HepG2 (cell line): ENCODE data around the gene G0S2. TPM values are rescaled to one million over a fixed set of nuclear protein-coding genes. Genes with fewer than 3 reads are reported as not detected.

Source experiments
- ATAC-seq: fragments of 200-7000 bp; cut with Tn5 transposase; 3 replicates; pipeline ENCODE4 v1.9.1; 2020; ENCODE audit warnings: mild to moderate bottlenecking, moderate library complexity
- BruUV-seq: library from RNA; stranded (reverse); fragments of 400-500 nt; replicated peaks from 2 replicates; lab custom pipeline; 2021; lab: Mats Ljungman, UMichigan
- CTCF ChIA-PET: fragments of 300-600 bp; formaldehyde crosslinking; extraction: SDS; loops from one replicate; lab custom pipeline; 2021; ENCODE audit warnings: low total read pairs, inconsistent platforms, low intra/inter-chr PET ratio; lab: Yijun Ruan, JAX
- POLR2A ChIA-PET: fragments of 350-600 bp; sonication (Branson Sonifier 250); formaldehyde crosslinking; loops from one replicate; lab custom pipeline; 2020; ENCODE audit warnings: antibody characterized with exemption, inconsistent platforms; lab: Yijun Ruan, JAX
- DNase-seq: peaks from one replicate; pipeline ENCODE4 v3.0.0-alpha.2; 2015; ENCODE audit warnings: low spot score
- FAIRE-seq: peaks from 3 replicates; lab custom pipeline; 2011; peaks lifted over from hg19 to GRCh38; lab: Jason Lieb, UNC
- H2AFZ ChIP-seq: one replicate; pipeline ENCODE4 v1.6.1; 2011; ENCODE audit warnings: low read length, inconsistent platforms
- H3K27ac ChIP-seq: fragments of 300-600 bp; 3 replicates; pipeline ENCODE4 v1.8.0; 2011; ENCODE audit warnings: mixed run types, mild to moderate bottlenecking, mixed read lengths, low read length, inconsistent platforms; ENCODE audit not compliant: insufficient read depth; ENCODE audit errors: extremely low read length
- H3K27me3 ChIP-seq, 2 experiments: fragments of 200-600 bp in 1 of 2; 2 replicates in 1 of 2; 3 replicates in 1 of 2; pipeline versions ENCODE4 v1.6.0 to v1.8.0; 2011; ENCODE audit warnings: low read length in 2 of 2, mild to moderate bottlenecking in 2 of 2, moderate library complexity in 2 of 2, inconsistent platforms in 1 of 2; ENCODE audit not compliant: insufficient read depth in 2 of 2, control insufficient read depth in 1 of 2
- H3K36me3 ChIP-seq, 2 experiments: fragments of 200-600 bp in 1 of 2; replicated peaks in 1 of 2; 2 replicates in 1 of 2; 3 replicates in 1 of 2; pipeline versions ENCODE4 v1.5.1 to v1.8.0; 2011; ENCODE audit warnings: low read length in 2 of 2, inconsistent platforms in 1 of 2; ENCODE audit not compliant: insufficient read depth in 2 of 2, control insufficient read depth in 1 of 2
- H3K4me1 ChIP-seq: 2 replicates; pipeline ENCODE4 v1.5.1; 2012; ENCODE audit warnings: low read length, inconsistent platforms; ENCODE audit not compliant: insufficient read depth
- H3K4me2 ChIP-seq: 2 replicates; pipeline ENCODE4 v1.6.0; 2011; ENCODE audit warnings: low read depth, low read length, inconsistent platforms
- H3K4me3 ChIP-seq, 3 experiments: fragments of 200-600 bp in 1 of 3; sonication (generic), shearing (Covaris generic) in 1 of 3; replicated peaks in 1 of 3; 2 replicates each; pipeline ENCODE4 v1.5.1; 2011 to 2016; ENCODE audit warnings: low read length in 3 of 3, inconsistent platforms in 2 of 3, low read depth in 2 of 3, mild to moderate bottlenecking in 2 of 3, control low read depth in 1 of 3, mixed read lengths in 1 of 3; ENCODE audit not compliant: insufficient read depth in 1 of 3
- H3K79me2 ChIP-seq: one replicate; pipeline ENCODE4 v1.6.1; 2011; ENCODE audit warnings: low read length, inconsistent platforms; ENCODE audit not compliant: insufficient read depth
- H3K9ac ChIP-seq: 2 replicates; pipeline ENCODE4 v1.6.0; 2011; ENCODE audit warnings: mild to moderate bottlenecking, low read depth, low read length, inconsistent platforms; ENCODE audit not compliant: insufficient read depth
- H3K9me3 ChIP-seq: 2 replicates; pipeline ENCODE4 v1.5.1; 2012; ENCODE audit warnings: mild to moderate bottlenecking, low read length
- H4K20me1 ChIP-seq: 2 replicates; pipeline ENCODE4 v1.6.0; 2011; ENCODE audit warnings: inconsistent platforms, mild to moderate bottlenecking, low read length, moderate library complexity; ENCODE audit not compliant: insufficient read depth
- ADNP ChIP-seq: sonication (generic); formaldehyde crosslinking; IDR thresholded peaks from 2 replicates; pipeline ENCODE4 v1.4.0; 2020; ENCODE audit warnings: missing genetic modification reagents
- ATRX ChIP-seq: sonication (generic); formaldehyde crosslinking; IDR thresholded peaks from 2 replicates; pipeline ENCODE4 v1.4.0; 2020; ENCODE audit warnings: missing genetic modification reagents, borderline replicate concordance
- CENPX ChIP-seq: sonication (generic); formaldehyde crosslinking; IDR thresholded peaks from 2 replicates; pipeline ENCODE4 v1.9.0; 2021; ENCODE audit warnings: mild to moderate bottlenecking, missing genetic modification reagents, moderate library complexity
- EEA1 ChIP-seq: sonication (generic); formaldehyde crosslinking; IDR thresholded peaks from 2 replicates; pipeline ENCODE4 v1.5.1; 2020; ENCODE audit warnings: mild to moderate bottlenecking, missing genetic modification reagents, borderline replicate concordance
- FOXJ3 ChIP-seq: sonication (generic); formaldehyde crosslinking; IDR thresholded peaks from 2 replicates; pipeline ENCODE4 v1.4.0; 2020; ENCODE audit warnings: missing genetic modification reagents, mild to moderate bottlenecking, borderline replicate concordance
- NFYC ChIP-seq: IDR thresholded peaks from 2 replicates; pipeline ENCODE4 v1.6.1; 2016; ENCODE audit warnings: missing genetic modification reagents, missing compliant biosample characterization
- NONO ChIP-seq, 2 experiments: fragments of 450-650 bp in 1 of 2; sonication (generic) in 1 of 2; formaldehyde crosslinking in 1 of 2; IDR thresholded peaks in 1 of 2; conservative IDR thresholded peaks in 1 of 2; 2 replicates each; pipeline versions ENCODE4 v1.6.1 to v1.8.0; 2017 to 2022; ENCODE audit warnings: mild to moderate bottlenecking in 1 of 2, missing genetic modification reagents in 1 of 2, moderate library complexity in 1 of 2
- PAWR ChIP-seq: sonication (generic); formaldehyde crosslinking; IDR thresholded peaks from 2 replicates; pipeline ENCODE4 v1.4.0; 2020; ENCODE audit warnings: missing genetic modification reagents, mild to moderate bottlenecking, borderline replicate concordance
- SETDB1 ChIP-seq: sonication (generic); formaldehyde crosslinking; IDR thresholded peaks from 2 replicates; pipeline ENCODE4 v1.5.1; 2020; ENCODE audit warnings: missing genetic modification reagents, mild to moderate bottlenecking, borderline replicate concordance
- SMC3 ChIP-seq: IDR thresholded peaks from 2 replicates; pipeline ENCODE4 v1.6.1; 2011; ENCODE audit warnings: low read length, improper control_type of control experiment
- SMYD3 ChIP-seq: sonication (generic); formaldehyde crosslinking; IDR thresholded peaks from 2 replicates; pipeline ENCODE4 v1.8.1; 2023; ENCODE audit warnings: mild to moderate bottlenecking, missing genetic modification reagents
- U2AF2 ChIP-seq: fragments of 200-400 bp; formaldehyde crosslinking; IDR thresholded peaks from 2 replicates; pipeline ENCODE4 v1.6.1; 2017; ENCODE audit warnings: low read depth, mild to moderate bottlenecking, low read length
- YEATS4 ChIP-seq: sonication (generic); formaldehyde crosslinking; IDR thresholded peaks from 2 replicates; pipeline ENCODE4 v1.4.0; 2020; ENCODE audit warnings: missing genetic modification reagents, borderline replicate concordance
- ZBTB38 ChIP-seq: sonication (generic); formaldehyde crosslinking; IDR thresholded peaks from 2 replicates; pipeline ENCODE4 v1.5.1; 2020; ENCODE audit warnings: mild to moderate bottlenecking, missing genetic modification reagents
- ZNF549 ChIP-seq: sonication (generic); formaldehyde crosslinking; IDR thresholded peaks from 2 replicates; pipeline ENCODE4 v1.5.0; 2020; ENCODE audit warnings: missing genetic modification reagents
- ZSCAN20 ChIP-seq: sonication (generic); formaldehyde crosslinking; IDR thresholded peaks from 2 replicates; pipeline ENCODE4 v1.4.0; 2020; ENCODE audit warnings: missing genetic modification reagents, mild to moderate bottlenecking, borderline replicate concordance
- WGBS: methylation state at CpG from one replicate; pipeline ENCODE4 v1.1.6; 2017; ENCODE audit warnings: low lambda C conversion rate; 5-methylcytosine and 5-hydroxymethylcytosine counted together
- in situ Hi-C: cut with HindIII; loops from 2 replicates; pipeline ENCODE4 v1.10.0; 2017; ENCODE audit warnings: low pct_unique_long_range_greater_than_20kb; ENCODE audit not compliant: extremely low pct_ligation_motif_present
- intact Hi-C: fragments of 100-400 bp; cut with micrococcal nuclease; formaldehyde crosslinking; loops from one replicate; pipeline ENCODE4 v1.10.0; 2022; ENCODE audit not compliant: unreplicated experiment
- polyA plus RNA-seq, 8 experiments: library from polyadenylated mRNA; depleted of rRNA in 3 of 8; stranded (reverse) in 7 of 8; unstranded in 1 of 8; fragments of >200 nt; fragmentation: Illumina TruSeq in 4 of 8; extraction: Trizol in 4 of 8; gene quantifications; 2 replicates each; pipeline versions ENCODE4 v1.2.1 to v1.2.3, GENCODE V29; 2011 to 2016; ENCODE audit warnings: low read depth in 4 of 8, missing spikeins in 1 of 8, mixed read lengths in 1 of 8; ENCODE audit not compliant: insufficient read depth in 1 of 8
- total RNA-seq, 5 experiments: library from RNA; depleted of rRNA; stranded (reverse); fragments of >200 nt; fragmentation: Illumina TruSeq; extraction: Trizol; gene quantifications; 2 replicates each; pipeline ENCODE4 v1.2.3, GENCODE V29; 2016; ENCODE audit warnings: low read depth in 1 of 5
- TF ChIP-seq, protein P1 (sequence below): sonication (generic); formaldehyde crosslinking; IDR thresholded peaks from 2 replicates; pipeline ENCODE4 v1.5.0; 2020; ENCODE audit warnings: missing genetic modification reagents
- TF ChIP-seq, protein P2 (sequence below): sonication (generic); formaldehyde crosslinking; IDR thresholded peaks from 2 replicates; pipeline ENCODE4 v1.8.0; 2022; ENCODE audit warnings: mild to moderate bottlenecking, missing genetic modification reagents, borderline replicate concordance

The G0S2 gene
- total and polyA plus RNA-seq, 2 of the 13 experiments (the other 11 are each of a cell fraction or from before 2014, with no cell fraction given) = not detected

DNA sequence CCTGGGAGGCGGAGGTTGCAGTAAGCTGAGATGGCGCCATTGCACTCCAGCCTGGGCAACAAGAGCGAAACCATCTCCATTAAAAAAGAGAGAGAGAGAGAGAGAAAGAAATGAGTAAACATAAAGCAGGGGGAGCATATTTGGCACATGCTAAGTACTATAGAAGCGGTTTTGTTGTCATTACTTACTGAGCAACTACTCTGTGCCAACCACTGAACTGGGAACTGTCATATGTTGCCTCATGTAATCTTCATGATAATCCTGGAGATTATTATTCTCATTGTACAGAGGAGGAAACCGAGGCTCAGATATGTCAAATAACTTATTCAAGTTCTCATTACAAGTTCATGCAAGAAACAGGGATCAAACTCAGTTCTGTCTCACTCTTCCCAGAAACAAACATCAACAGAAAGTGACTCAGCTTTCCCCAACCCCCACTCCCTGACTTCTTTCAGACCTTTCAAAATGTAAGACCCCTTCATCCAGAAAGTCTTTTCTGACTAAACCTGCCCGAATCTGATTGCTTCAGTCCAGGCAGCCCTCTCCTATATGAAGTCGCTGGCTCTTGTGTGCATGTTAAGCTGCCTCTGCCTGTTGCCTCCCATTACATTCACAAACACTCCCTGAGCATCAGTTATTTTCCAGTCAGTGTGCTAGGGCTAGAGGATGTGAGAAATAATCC is 46.5 kb upstream of the G0S2 start (continued):
- TF ChIP-seq PAWR (CRISPR knock-in tag) (no peak), NFYC (no peak), ADNP (CRISPR knock-in tag) (no peak), FOXJ3 (CRISPR knock-in tag) (no peak), CENPX (CRISPR knock-in tag) (no peak), SMC3 (no peak), ZSCAN20 (no peak)
- TF ChIP-seq, protein P1, sequence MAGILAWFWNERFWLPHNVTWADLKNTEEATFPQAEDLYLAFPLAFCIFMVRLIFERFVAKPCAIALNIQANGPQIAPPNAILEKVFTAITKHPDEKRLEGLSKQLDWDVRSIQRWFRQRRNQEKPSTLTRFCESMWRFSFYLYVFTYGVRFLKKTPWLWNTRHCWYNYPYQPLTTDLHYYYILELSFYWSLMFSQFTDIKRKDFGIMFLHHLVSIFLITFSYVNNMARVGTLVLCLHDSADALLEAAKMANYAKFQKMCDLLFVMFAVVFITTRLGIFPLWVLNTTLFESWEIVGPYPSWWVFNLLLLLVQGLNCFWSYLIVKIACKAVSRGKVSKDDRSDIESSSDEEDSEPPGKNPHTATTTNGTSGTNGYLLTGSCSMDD (CRISPR knock-in tag) = no peak

DNA sequence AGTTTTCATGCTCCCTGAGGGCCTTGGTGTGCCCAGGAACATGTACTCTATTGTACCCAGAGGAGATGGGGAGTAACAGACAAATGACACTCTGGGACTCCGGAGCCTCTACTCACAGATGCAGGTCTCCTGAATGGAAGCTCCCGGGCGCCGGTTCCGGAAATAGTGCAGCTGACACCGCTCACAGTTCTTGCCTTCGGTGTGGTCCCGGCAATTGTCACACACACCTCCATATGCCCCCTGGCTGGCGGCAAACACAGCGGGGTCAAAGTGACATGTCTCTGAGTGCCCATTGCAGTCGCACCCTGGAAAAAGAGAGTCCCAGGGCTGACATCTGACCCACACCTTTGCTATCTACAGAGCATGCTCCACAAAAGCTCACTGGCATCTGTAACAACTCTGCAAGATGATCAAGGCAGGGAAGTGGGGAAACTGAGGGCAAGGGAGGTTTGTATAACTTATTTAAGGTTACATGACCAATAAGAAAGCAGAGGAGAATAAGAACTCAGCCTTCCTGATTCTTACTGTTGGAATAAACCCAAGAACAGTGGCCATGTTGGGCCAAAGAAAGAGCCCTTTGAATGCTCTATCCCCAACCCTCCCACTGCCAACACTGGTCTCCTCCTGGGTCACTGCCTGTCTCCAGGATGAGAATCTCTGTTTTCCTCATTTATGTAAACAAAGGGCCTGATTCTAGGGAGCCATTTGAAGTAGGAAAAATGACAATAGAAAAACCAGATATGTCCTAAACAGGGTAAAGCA is 45.4 kb upstream of the G0S2 start:
- intact Hi-C loops (no loop called here), in situ Hi-C loops (no loop called here)
- Histone ChIP-seq H3K36me3 (no peaks in the 10 kb centered on the region), H3K4me2 (no peak overlapping the region), H3K4me3 (no peak overlapping the region), H2AFZ (no peak overlapping the region), H3K4me1 (no peaks in the 10 kb centered on the region), H3K27ac (no peak overlapping the region), H3K27me3 (no peaks in the 10 kb centered on the region; a peak in 1 of 5 replicates), H3K79me2 (no peaks in the 10 kb centered on the region), H3K9me3 (no peaks in the 10 kb centered on the region), H4K20me1 (no peaks in the 10 kb centered on the region), H3K9ac (no peak overlapping the region)
- CTCF ChIA-PET = no interaction called here
- TF ChIP-seq ZNF549 (no peak), NONO (IDR thresholded peaks at IDR 0.05) (no peak), NONO (CRISPR knock-in tag; conservative IDR thresholded peaks at IDR 0.05) (no peak), SMYD3 (CRISPR knock-in tag) (no peak), ZBTB38 (CRISPR knock-in tag) (no peak), SETDB1 (CRISPR knock-in tag) (no peak), ATRX (CRISPR knock-in tag) (no peak), YEATS4 (CRISPR knock-in tag) (no peak), EEA1 (no peak), U2AF2 (no peak)
- TF ChIP-seq, protein P2, sequence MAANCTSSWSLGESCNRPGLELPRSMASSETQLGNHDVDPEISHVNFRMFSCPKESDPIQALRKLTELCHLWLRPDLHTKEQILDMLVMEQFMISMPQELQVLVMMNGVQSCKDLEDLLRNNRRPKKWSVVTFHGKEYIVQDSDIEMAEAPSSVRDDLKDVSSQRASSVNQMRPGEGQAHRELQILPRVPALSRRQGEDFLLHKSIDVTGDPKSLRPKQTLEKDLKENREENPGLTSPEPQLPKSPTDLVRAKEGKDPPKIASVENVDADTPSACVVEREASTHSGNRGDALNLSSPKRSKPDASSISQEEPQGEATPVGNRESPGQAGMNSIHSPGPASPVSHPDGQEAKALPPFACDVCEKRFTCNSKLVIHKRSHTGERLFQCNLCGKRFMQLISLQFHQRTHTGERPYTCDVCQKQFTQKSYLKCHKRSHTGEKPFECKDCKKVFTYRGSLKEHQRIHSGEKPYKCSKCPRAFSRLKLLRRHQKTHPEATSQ (CRISPR knock-in tag) = no peak
- POLR2A ChIA-PET = no interaction called here
- DNase-seq (no peak), FAIRE-seq (no peak), ATAC-seq (no peak)
- no TSS peak for BruUV-seq
- WGBS = 94% methylated on average over 2 of the region's 11 CpGs
